Measurements from ENCODE around the gene CTNNA1. TPM values are rescaled to one million over a fixed set of nuclear protein-coding genes. Genes with fewer than 3 reads are reported as not detected.

Gene CTNNA1
- total RNA-seq, 1 donor from 2014 or later, result 371 TPM

DNA sequence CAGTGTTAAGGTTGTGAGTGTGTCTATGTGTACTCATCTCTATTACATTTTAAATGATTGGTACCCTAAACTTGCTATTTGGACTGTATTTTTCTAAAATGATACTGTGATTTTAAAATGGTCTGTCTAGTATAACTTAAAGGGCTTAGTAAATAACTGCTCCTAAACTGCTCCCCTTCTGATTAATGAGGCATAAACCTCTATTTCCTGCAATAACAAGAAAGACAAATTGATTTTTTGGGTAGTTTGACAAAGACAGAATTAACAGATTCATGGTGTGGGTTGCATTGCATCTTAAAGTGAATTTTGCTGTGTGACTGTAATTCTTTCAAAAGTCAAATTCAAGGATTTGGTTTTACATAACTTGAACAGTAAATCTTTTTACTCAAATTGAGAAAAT lies 130.0 kb downstream of the CTNNA1 start:
- Mint-ChIP-seq H3K36me3 (peaks cover 48% of the 10 kb centered on the region), H3K9me3 (peaks cover 20% of the 10 kb centered on the region), H3K27me3 (no peaks in the 10 kb centered on the region), H3K4me1 (ENCODE audit: unreplicated experiment) (peaks cover 43% of the 10 kb centered on the region), H3K27ac (no peak overlapping the region), H3K4me3 (no peak overlapping the region)
- no peak for DNase-seq (ENCODE audit: extremely low spot score, unreplicated experiment)
- no peak for TF ChIP-seq CTCF (conservative IDR thresholded peaks at IDR 0.05)

DNA sequence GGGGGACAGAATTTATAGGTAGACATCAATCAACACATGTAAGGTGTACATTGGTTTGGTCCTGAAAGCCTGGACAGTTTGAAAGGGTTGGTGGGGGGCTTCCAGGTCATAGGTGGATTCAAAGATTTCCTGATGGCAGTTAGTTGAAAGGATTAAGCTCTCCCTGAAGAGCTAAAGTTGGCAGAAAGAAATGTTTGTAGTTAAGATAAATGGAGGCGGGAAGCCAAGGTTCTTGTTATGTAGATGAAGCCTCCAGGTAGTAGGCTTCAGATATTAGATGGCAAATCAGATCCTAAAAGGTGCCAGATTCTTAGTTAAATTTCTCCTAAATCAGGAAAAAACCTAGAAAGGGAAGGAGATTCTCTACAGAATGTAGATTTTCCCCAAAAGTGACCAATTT lies 130.9 kb downstream of the CTNNA1 start:
- Mint-ChIP-seq H3K36me3 (peaks cover 56% of the 10 kb centered on the region), H3K27ac (peak overlapping the region; percentile 67), H3K4me1 (ENCODE audit: unreplicated experiment) (peaks cover 38% of the 10 kb centered on the region), H3K27me3 (no peaks in the 10 kb centered on the region), H3K4me3 (peak overlapping the region; percentile 71), H3K9me3 (peaks cover 20% of the 10 kb centered on the region)
- no peak for TF ChIP-seq CTCF (conservative IDR thresholded peaks at IDR 0.05)
- DNase-seq (ENCODE audit: extremely low spot score, unreplicated experiment), result no peak

DNA sequence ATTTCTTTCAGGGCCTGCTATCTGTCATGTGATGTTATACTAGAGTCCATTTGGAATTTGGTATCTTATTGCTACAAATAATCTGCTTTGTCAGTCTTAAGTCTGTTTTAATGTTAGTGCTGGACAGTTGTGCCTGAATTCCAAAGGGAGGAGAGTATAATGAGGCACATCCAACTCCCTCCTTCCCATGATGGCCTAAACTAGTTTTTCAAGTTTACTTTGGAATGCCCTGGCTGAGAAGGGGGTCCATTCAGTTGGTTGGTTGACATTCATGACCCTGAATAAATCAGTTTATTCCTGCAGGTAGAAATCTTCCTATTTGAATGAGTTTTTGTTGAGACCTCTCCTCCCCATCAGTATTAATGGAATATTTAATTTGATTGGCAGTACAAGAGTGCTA lies 131.3 kb downstream of the CTNNA1 start:
- H3K4me3 Mint-ChIP-seq, result peak overlapping the region; percentile 4
- no peak for TF ChIP-seq CTCF (conservative IDR thresholded peaks at IDR 0.05)
- H3K27ac Mint-ChIP-seq, result peak overlapping the region; percentile 73
- peaks cover 20% of the 10 kb centered on the region for H3K9me3 Mint-ChIP-seq
- DNase-seq (ENCODE audit: extremely low spot score, unreplicated experiment), result no peak
- no peaks in the 10 kb centered on the region for H3K27me3 Mint-ChIP-seq
- H3K4me1 Mint-ChIP-seq (ENCODE audit: unreplicated experiment), result peaks cover 38% of the 10 kb centered on the region
- H3K36me3 Mint-ChIP-seq, result peaks cover 59% of the 10 kb centered on the region

DNA sequence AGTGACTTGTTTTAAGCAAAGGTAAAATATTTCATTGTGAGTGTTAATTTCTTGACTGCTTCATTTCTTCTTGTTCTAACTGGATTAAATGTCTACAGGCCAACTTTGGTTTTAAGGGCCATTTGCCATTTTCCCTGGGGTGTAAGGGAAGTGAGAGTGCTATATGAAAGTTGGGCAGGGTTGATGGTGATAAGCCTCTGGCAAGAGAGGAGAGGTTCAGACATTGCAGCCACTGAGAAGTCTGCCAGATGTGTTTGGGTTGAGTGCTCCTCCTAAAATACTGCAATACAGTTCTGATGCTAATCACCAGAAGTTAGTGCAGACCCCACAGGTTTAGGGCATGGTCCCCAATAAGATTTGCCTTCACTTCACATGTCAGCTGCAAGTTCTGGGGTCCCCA lies 136.8 kb downstream of the CTNNA1 start:
- peaks cover 8% of the 10 kb centered on the region for H3K9me3 Mint-ChIP-seq
- H3K36me3 Mint-ChIP-seq, result peaks cover 55% of the 10 kb centered on the region
- DNase-seq (ENCODE audit: extremely low spot score, unreplicated experiment), result no peak
- H3K4me3 Mint-ChIP-seq, result no peak overlapping the region
- H3K27ac Mint-ChIP-seq, result no peak overlapping the region
- H3K4me1 Mint-ChIP-seq (ENCODE audit: unreplicated experiment), result peaks cover 1% of the 10 kb centered on the region
- no peak for TF ChIP-seq CTCF (conservative IDR thresholded peaks at IDR 0.05)
- H3K27me3 Mint-ChIP-seq, result no peaks in the 10 kb centered on the region

DNA sequence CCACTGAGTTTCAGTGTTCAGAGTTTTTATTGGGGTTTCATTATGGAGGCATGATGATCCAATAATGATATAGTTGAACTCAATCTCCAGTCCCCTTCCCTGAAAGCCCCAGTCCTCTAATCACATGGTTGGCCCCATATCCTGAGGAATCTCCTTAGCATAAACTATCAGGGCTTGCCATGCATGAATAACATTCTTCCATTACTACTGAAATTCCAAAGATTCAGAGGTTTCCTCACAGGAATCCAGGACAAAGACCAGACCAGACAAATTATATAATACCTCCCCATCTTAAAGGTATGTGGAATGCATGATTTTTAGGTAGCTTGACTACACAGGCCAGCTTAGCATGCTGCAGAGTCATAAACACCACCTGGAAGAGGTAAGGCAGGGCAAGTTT lies 137.4 kb downstream of the CTNNA1 start:
- no peak for DNase-seq (ENCODE audit: extremely low spot score, unreplicated experiment)

More for the DNA sequence above, 137.4 kb downstream of the CTNNA1 start:
- Mint-ChIP-seq H3K4me3 (no peak overlapping the region), H3K9me3 (peaks cover 8% of the 10 kb centered on the region), H3K36me3 (peaks cover 59% of the 10 kb centered on the region), H3K27me3 (no peaks in the 10 kb centered on the region), H3K27ac (no peak overlapping the region), H3K4me1 (ENCODE audit: unreplicated experiment) (no peaks in the 10 kb centered on the region)
- TF ChIP-seq CTCF (conservative IDR thresholded peaks at IDR 0.05), result no peak

Data from type B pancreatic cell (in vitro differentiated cells).